PC-9 (cell line): ENCODE results near the gene MYH11. TPM values are rescaled to one million over a fixed set of nuclear protein-coding genes. Genes with fewer than 3 reads are reported as not detected.

Source experiments
- BruUV-seq: library from RNA; stranded (reverse); fragments of 400-500 nt; replicated peaks from 2 replicates; lab custom pipeline; 2021; lab: Mats Ljungman, UMichigan
- CTCF ChIA-PET: fragments of 300-600 bp; sonication (Branson Sonifier 250); formaldehyde crosslinking; loops from one replicate; lab custom pipeline; 2022; ENCODE audit warnings: antibody characterized with exemption; lab: Charles Lee
- POLR2A ChIA-PET: fragments of 300-600 bp; sonication (Branson Sonifier 250); formaldehyde crosslinking; loops from one replicate; lab custom pipeline; 2022; ENCODE audit warnings: antibody characterized with exemption; ENCODE audit not compliant: unreplicated experiment; lab: Charles Lee
- DNase-seq, 2 experiments: peaks; one replicate each; pipeline versions ENCODE4 v3.0.0 to v3.0.0-alpha.2; 2015 to 2022; ENCODE audit warnings: mixed read lengths in 1 of 2
- H2AFZ ChIP-seq: fragments of 200-600 bp; sonication (generic); 2 replicates; pipeline ENCODE4 v1.8.1; 2017; ENCODE audit warnings: antibody characterized with exemption
- H3F3A ChIP-seq: fragments of 200-600 bp; sonication (generic); 2 replicates; pipeline ENCODE4 v1.8.1; 2017; ENCODE audit warnings: antibody characterized with exemption, mild to moderate bottlenecking, low read depth; ENCODE audit not compliant: insufficient read depth
- H3K27ac ChIP-seq: fragments of 200-600 bp; sonication (generic); 2 replicates; pipeline ENCODE4 v1.6.1; 2016; ENCODE audit warnings: mixed run types
- H3K27me3 ChIP-seq: fragments of 200-600 bp; sonication (generic); 2 replicates; pipeline ENCODE4 v1.6.1; 2016; ENCODE audit warnings: low read depth, mixed run types; ENCODE audit not compliant: insufficient read depth
- H3K36me3 ChIP-seq: fragments of 200-600 bp; sonication (generic); 2 replicates; pipeline ENCODE4 v1.6.1; 2016; ENCODE audit warnings: low read depth, mixed run types
- H3K4me1 ChIP-seq: fragments of 200-600 bp; sonication (generic); replicated peaks from 2 replicates; pipeline ENCODE4 v1.6.1; 2016; ENCODE audit warnings: mixed run types; ENCODE audit not compliant: insufficient read depth
- H3K4me2 ChIP-seq: fragments of 200-600 bp; sonication (generic); 2 replicates; pipeline ENCODE4 v1.6.1; 2017; ENCODE audit warnings: mixed run types
- H3K4me3 ChIP-seq: fragments of 200-600 bp; sonication (generic); 2 replicates; pipeline ENCODE4 v1.6.1; 2016; ENCODE audit warnings: mixed run types
- H3K79me2 ChIP-seq: fragments of 200-600 bp; sonication (generic); 2 replicates; pipeline ENCODE4 v1.6.1; 2017; ENCODE audit warnings: low read depth, mixed run types
- H3K9me2 ChIP-seq: fragments of 200-600 bp; sonication (generic); 2 replicates; pipeline ENCODE4 v1.8.1; 2017; ENCODE audit warnings: mild to moderate bottlenecking; ENCODE audit not compliant: insufficient read depth
- H3K9me3 ChIP-seq: fragments of 200-600 bp; sonication (generic); 2 replicates; pipeline ENCODE4 v1.8.1; 2016; ENCODE audit warnings: low read depth; ENCODE audit not compliant: insufficient read depth
- H4K20me1 ChIP-seq: fragments of 200-600 bp; sonication (generic); 2 replicates; pipeline ENCODE4 v1.8.1; 2017; ENCODE audit not compliant: insufficient read depth
- EZH2 ChIP-seq: fragments of 200-600 bp; sonication (generic); IDR thresholded peaks from 2 replicates; pipeline ENCODE4 v1.8.0; 2017; ENCODE audit warnings: antibody characterized with exemption, low read depth
- intact Hi-C: fragments of 100-400 bp; cut with micrococcal nuclease; formaldehyde crosslinking; loops from one replicate; pipeline ENCODE4 v1.10.0; 2022; ENCODE audit not compliant: unreplicated experiment
- total RNA-seq: library from RNA; stranded (reverse); gene quantifications from 2 replicates; pipeline ENCODE4 v1.2.3, GENCODE V29; 2021
- TF ChIP-seq, protein P1 (sequence below): fragments of 200-600 bp; sonication (generic); conservative IDR thresholded peaks from 2 replicates; pipeline ENCODE4 v1.6.1; 2017; ENCODE audit warnings: mixed run types, antibody characterized with exemption, mild to moderate bottlenecking, moderate library complexity

The MYH11 gene
- total RNA-seq, 1 experiment from 2014 or later, result 0.11 TPM

GRCh38 chr16:15827299-15827698 lies 29.5 kb downstream of the MYH11 start:
- Histone ChIP-seq H3K9me2 (no peaks in the 10 kb centered on the region), H3K4me1 (no peaks in the 10 kb centered on the region), H2AFZ (no peak overlapping the region), H3K4me3 (no peak overlapping the region), H3K27me3 (no peaks in the 10 kb centered on the region), H3K4me2 (no peak overlapping the region), H3K36me3 (no peaks in the 10 kb centered on the region), H3K27ac (no peak overlapping the region), H4K20me1 (no peaks in the 10 kb centered on the region), H3K9me3 (no peaks in the 10 kb centered on the region), H3F3A (no peaks in the 10 kb centered on the region), H3K79me2 (no peaks in the 10 kb centered on the region)
- POLR2A ChIA-PET, result no interaction called here
- TF ChIP-seq, protein P1, sequence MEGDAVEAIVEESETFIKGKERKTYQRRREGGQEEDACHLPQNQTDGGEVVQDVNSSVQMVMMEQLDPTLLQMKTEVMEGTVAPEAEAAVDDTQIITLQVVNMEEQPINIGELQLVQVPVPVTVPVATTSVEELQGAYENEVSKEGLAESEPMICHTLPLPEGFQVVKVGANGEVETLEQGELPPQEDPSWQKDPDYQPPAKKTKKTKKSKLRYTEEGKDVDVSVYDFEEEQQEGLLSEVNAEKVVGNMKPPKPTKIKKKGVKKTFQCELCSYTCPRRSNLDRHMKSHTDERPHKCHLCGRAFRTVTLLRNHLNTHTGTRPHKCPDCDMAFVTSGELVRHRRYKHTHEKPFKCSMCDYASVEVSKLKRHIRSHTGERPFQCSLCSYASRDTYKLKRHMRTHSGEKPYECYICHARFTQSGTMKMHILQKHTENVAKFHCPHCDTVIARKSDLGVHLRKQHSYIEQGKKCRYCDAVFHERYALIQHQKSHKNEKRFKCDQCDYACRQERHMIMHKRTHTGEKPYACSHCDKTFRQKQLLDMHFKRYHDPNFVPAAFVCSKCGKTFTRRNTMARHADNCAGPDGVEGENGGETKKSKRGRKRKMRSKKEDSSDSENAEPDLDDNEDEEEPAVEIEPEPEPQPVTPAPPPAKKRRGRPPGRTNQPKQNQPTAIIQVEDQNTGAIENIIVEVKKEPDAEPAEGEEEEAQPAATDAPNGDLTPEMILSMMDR, result no peak
- no peak for TF ChIP-seq EZH2
- BruUV-seq, result no TSS peak
- DNase-seq, result no peak
- CTCF ChIA-PET, result no interaction called here
- intact Hi-C loops, result no loop called here

DNA sequence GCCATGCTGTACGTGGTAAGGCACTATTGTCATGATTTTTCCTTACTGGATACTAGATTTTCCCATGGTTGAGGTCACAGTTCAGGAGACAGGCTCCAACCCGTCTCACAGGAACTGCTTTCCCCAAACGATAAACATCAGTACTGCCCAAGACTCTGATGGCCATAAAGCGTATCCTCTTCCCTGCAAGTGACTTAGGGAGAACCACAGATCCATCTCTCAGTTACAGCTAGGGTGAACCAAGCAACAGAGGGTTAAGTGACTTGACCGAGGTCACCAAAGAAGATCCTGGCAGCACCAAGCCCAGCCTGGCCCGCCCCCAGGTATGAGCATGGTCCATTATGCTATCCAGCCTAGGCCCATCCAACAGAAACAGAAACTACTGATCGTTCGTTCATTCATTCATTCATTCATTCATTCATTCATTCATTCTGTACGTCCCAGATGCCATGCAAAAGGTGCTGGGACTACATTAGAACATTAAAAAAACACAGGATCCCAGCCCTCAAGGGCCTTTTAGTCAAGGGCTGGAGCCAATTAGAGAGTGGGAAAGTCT lies 31.0 kb downstream of the MYH11 start:
- no peaks in the 10 kb centered on the region for H3K36me3 ChIP-seq
- no peak overlapping the region for H3K27ac ChIP-seq
- H3K4me1 ChIP-seq, result no peaks in the 10 kb centered on the region
- intact Hi-C loops, result no loop called here
- no peak overlapping the region for H2AFZ ChIP-seq
- TF ChIP-seq, protein P1, result no peak
- no peak for TF ChIP-seq EZH2
- POLR2A ChIA-PET, result no interaction called here
- H4K20me1 ChIP-seq, result no peaks in the 10 kb centered on the region
- H3K79me2 ChIP-seq, result no peaks in the 10 kb centered on the region
- H3K4me3 ChIP-seq, result no peak overlapping the region
- no TSS peak for BruUV-seq
- no peaks in the 10 kb centered on the region for H3K9me3 ChIP-seq
- DNase-seq, result no peak
- H3K4me2 ChIP-seq, result no peak overlapping the region
- CTCF ChIA-PET, result interaction anchor here (0.7 kb wide), 1 partner anchor 387 kb away, joined by 3 read pairs; no protein-coding TSS in a partner anchor
- no peaks in the 10 kb centered on the region for H3F3A ChIP-seq
- no peaks in the 10 kb centered on the region for H3K9me2 ChIP-seq
- H3K27me3 ChIP-seq, result no peaks in the 10 kb centered on the region

DNA sequence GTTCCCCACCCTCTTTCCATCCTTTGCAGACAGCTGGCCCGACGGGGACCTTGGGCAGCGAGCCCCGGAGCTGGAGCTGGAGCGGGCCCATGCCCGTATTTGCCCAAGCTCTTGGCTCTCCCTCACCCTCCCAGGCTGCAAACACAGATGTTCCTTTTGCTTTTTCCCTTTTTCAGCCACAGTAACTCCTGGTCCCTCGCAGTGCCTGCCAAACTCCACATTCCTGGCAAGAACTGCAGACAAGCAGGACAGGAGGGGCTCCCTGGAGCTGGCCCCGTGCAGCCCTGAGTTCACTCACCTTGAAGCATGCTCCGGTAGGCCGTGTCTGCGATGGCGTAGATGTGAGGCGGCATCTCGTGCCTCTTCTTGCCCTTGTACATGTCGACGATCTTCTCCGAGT lies 33.9 kb downstream of the MYH11 start:
- intact Hi-C loops, result loop anchor here (5.0 kb wide), 1 partner anchor 46 kb away; no protein-coding TSS in a partner anchor
- TF ChIP-seq, protein P1, result no peak
- no peak for TF ChIP-seq EZH2
- Histone ChIP-seq H2AFZ (no peak overlapping the region), H3K79me2 (no peaks in the 10 kb centered on the region), H3K4me3 (no peak overlapping the region), H3K4me1 (no peaks in the 10 kb centered on the region), H3K9me3 (no peaks in the 10 kb centered on the region), H3K9me2 (no peaks in the 10 kb centered on the region), H3K27me3 (peaks cover 1% of the 10 kb centered on the region; the same call in 1 of the 2 replicates), H3K36me3 (no peaks in the 10 kb centered on the region), H3K4me2 (no peak overlapping the region), H4K20me1 (no peaks in the 10 kb centered on the region), H3K27ac (no peak overlapping the region), H3F3A (no peaks in the 10 kb centered on the region)
- DNase-seq, result no peak
- CTCF ChIA-PET, result interaction anchor here (0.6 to 0.8 kb wide), 2 partner anchors 45 to 59 kb away, joined by 3 read pairs; no protein-coding TSS in a partner anchor
- POLR2A ChIA-PET, result no interaction called here
- no TSS peak for BruUV-seq
